Transverse colon (tissue), 4 donors: Measurements from ENCODE around the gene AOPEP. TPM values are rescaled to one million over a fixed set of nuclear protein-coding genes. Genes with fewer than 3 reads are reported as not detected.

Experiments used
- DNase-seq: peaks from one replicate; pipeline ENCODE4 v3.0.0-alpha.2; 2019
- H3K27ac ChIP-seq, 4 donors: fragments of 200-600 bp; sonication (generic); 2 replicates each; pipeline ENCODE4 v1.5.1; 2016 to 2018; ENCODE audit warnings: inconsistent platforms in 4 of 4
- H3K27me3 ChIP-seq: fragments of 200-600 bp; sonication (generic); 2 replicates; pipeline ENCODE4 v1.5.1; 2017; ENCODE audit warnings: inconsistent platforms
- H3K36me3 ChIP-seq, 4 donors: fragments of 200-600 bp; sonication (generic); 2 replicates each; pipeline ENCODE4 v1.5.1; 2017 to 2019; ENCODE audit warnings: inconsistent platforms in 4 of 4
- H3K4me1 ChIP-seq, 4 donors: fragments of 200-600 bp; sonication (generic); 2 replicates each; pipeline ENCODE4 v1.5.1; 2017 to 2020; ENCODE audit warnings: inconsistent platforms in 4 of 4
- H3K4me3 ChIP-seq, 4 donors: fragments of 200-600 bp; sonication (generic); 1 replicate in 1 of 4; 2 replicates in 3 of 4; pipeline versions ENCODE4 v1.5.1 to v1.6.1; 2017 to 2019; ENCODE audit warnings: inconsistent platforms in 4 of 4
- H3K9me3 ChIP-seq, 2 donors: fragments of 200-600 bp; sonication (generic); 2 replicates each; pipeline ENCODE4 v1.5.1; 2017 to 2019; ENCODE audit warnings: inconsistent platforms in 2 of 2
- EP300 ChIP-seq: sonication (generic); formaldehyde crosslinking; IDR thresholded peaks from one replicate; pipeline ENCODE4 v1.6.1; 2017; ENCODE audit warnings: antibody characterized with exemption, low read depth
- POLR2A ChIP-seq: fragments of 450-650 bp; IDR thresholded peaks from one replicate; pipeline ENCODE4 v1.6.1; 2016; ENCODE audit warnings: antibody characterized with exemption, mild to moderate bottlenecking, moderate library complexity
- POLR2AphosphoS5 ChIP-seq, 3 donors: sonication (generic); formaldehyde crosslinking; IDR thresholded peaks; one replicate each; pipeline ENCODE4 v1.6.1; 2016; ENCODE audit warnings: antibody characterized with exemption in 3 of 3
- WGBS, 2 donors: methylation state at CpG; one replicate each; pipeline ENCODE4 v1.1.5; 2018; ENCODE audit warnings: low coverage in 1 of 2; 5-methylcytosine and 5-hydroxymethylcytosine counted together
- in situ Hi-C, 4 donors: fragments of 200-750 bp; cut with MboI; loops; one replicate each; pipeline versions ENCODE4 v1.15.0 to v1.15.1; 2017; ENCODE audit warnings: low sequenced_read_pairs in 3 of 4, low pct_ligation_motif_present in 1 of 4, low pct_unique_long_range_greater_than_20kb in 1 of 4
- intact Hi-C: fragments of 100-400 bp; cut with DNase I; formaldehyde crosslinking; loops from one replicate; pipeline ENCODE4 v1.15.1; 2023; ENCODE audit warnings: low total_unique reads
- total RNA-seq, 4 donors: library from RNA; depleted of rRNA; stranded (reverse); fragments of >200 nt; gene quantifications; one replicate each; pipeline ENCODE4 v1.1.0, GENCODE V29; 2016
- TF ChIP-seq, protein P1 (sequence below), 5 experiments: fragments of 200-600 bp in 3 of 5; fragments of 450-650 bp in 2 of 5; sonication (generic) in 3 of 5; IDR thresholded peaks; 1 replicate in 2 of 5; 2 replicates in 3 of 5; pipeline ENCODE4 v1.5.1; 2016 to 2017; ENCODE audit warnings: antibody characterized with exemption in 5 of 5, inconsistent platforms in 3 of 5, mild to moderate bottlenecking in 2 of 5, moderate library complexity in 1 of 5

The AOPEP gene
- total RNA-seq, 4 donors from 2014 or later = 53.0 to 129 (median 92.7) TPM

GRCh38 chr9:94882966-94883641 is 156.6 kb downstream of the AOPEP start:
- Histone ChIP-seq H3K27me3 (no peaks in the 10 kb centered on the region), H3K36me3 (no peaks in the 10 kb centered on the region), H3K4me3 (no peak overlapping the region), H3K4me1 (peaks cover 0 to 24% (median 6%) of the 10 kb centered on the region in 4 donors), H3K27ac (no peak overlapping the region), H3K9me3 (no peaks in the 10 kb centered on the region)
- intact Hi-C loops (no loop called here), in situ Hi-C loops (no loop called here)
- no peak for DNase-seq
- no peak for TF ChIP-seq EP300
- 50 to 65% methylated on average over 3 to 4 of the region's 4 CpGs for WGBS, 2 donors

GRCh38 chr9:94885854-94886447 is 159.5 kb downstream of the AOPEP start:
- Histone ChIP-seq H3K9me3 (peaks cover 3 to 5% of the 10 kb centered on the region in 2 donors), H3K4me3 (no peak overlapping the region), H3K27me3 (no peaks in the 10 kb centered on the region), H3K4me1 (peaks cover 0 to 24% (median 6%) of the 10 kb centered on the region in 4 donors), H3K36me3 (no peaks in the 10 kb centered on the region), H3K27ac (no peak overlapping the region)
- intact Hi-C loops = no loop called here
- in situ Hi-C loops = no loop called here
- TF ChIP-seq POLR2A (no peak), POLR2AphosphoS5 (IDR thresholded peaks at IDR 0.05) (no peak), EP300 (no peak)
- TF ChIP-seq, protein P1, sequence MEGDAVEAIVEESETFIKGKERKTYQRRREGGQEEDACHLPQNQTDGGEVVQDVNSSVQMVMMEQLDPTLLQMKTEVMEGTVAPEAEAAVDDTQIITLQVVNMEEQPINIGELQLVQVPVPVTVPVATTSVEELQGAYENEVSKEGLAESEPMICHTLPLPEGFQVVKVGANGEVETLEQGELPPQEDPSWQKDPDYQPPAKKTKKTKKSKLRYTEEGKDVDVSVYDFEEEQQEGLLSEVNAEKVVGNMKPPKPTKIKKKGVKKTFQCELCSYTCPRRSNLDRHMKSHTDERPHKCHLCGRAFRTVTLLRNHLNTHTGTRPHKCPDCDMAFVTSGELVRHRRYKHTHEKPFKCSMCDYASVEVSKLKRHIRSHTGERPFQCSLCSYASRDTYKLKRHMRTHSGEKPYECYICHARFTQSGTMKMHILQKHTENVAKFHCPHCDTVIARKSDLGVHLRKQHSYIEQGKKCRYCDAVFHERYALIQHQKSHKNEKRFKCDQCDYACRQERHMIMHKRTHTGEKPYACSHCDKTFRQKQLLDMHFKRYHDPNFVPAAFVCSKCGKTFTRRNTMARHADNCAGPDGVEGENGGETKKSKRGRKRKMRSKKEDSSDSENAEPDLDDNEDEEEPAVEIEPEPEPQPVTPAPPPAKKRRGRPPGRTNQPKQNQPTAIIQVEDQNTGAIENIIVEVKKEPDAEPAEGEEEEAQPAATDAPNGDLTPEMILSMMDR (IDR thresholded peaks at IDR 0.05) = no peak
- no peak for DNase-seq
- whole genome bisulfite sequencing, 2 donors = 59 to 71% methylated on average over 4 of the region's 4 CpGs

DNA sequence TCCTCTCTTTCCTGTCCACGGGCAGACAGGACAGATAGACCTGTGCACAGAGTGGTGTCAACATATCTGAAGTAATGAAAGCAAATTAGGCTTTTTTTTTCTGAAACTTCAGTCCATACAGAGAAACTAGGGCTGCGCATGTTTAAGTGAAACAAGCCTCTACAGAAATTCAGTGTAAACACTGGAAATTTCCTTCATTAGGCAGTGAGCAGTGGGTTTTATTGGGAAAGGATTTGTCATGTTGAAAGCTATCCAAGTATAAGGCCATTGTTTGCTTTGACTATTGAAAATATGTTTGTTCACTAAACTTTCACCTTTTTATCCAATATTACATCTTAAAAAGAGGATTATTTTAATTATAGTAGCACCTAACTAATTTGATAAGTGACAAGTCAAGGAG is 161.2 kb downstream of the AOPEP start:
- TF ChIP-seq, protein P1 (IDR thresholded peaks at IDR 0.05) = no peak
- TF ChIP-seq POLR2AphosphoS5 (IDR thresholded peaks at IDR 0.05) = no peak
- no peak for TF ChIP-seq POLR2A
- TF ChIP-seq EP300 = no peak
- intact Hi-C loops = no loop called here
- in situ Hi-C loops = no loop called here
- no peak for DNase-seq
- peaks cover 7 to 11% of the 10 kb centered on the region in 2 donors for H3K9me3 ChIP-seq
- no peaks in the 10 kb centered on the region for H3K36me3 ChIP-seq
- peaks cover 0 to 10% (median 6%) of the 10 kb centered on the region in 4 donors for H3K4me1 ChIP-seq
- H3K27ac ChIP-seq = no peak overlapping the region
- H3K4me3 ChIP-seq = no peak overlapping the region
- H3K27me3 ChIP-seq = no peaks in the 10 kb centered on the region
- 67 to 86% methylated on average over 2 of the region's 2 CpGs for WGBS, 2 donors

DNA sequence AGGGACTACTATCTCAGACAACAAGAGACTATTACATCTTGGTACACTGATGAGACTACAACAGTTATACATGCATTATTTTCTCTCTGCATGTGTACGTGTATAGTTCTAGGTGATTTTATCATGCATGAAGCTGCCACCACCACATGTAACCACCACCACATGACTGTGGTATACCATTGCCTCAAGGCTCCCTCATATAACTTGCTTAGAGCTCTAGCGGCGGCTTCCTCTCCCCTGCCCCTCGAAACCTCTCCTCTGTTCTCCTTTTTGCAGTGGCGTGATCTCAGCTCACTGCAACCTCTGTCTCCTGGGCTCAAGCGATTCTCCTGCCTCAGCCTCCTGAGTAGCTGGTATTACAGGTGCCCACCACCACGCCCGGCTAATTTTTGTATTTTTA is 162.3 kb downstream of the AOPEP start:
- TF ChIP-seq, protein P1 (IDR thresholded peaks at IDR 0.05) = no peak
- TF ChIP-seq POLR2A (no peak), POLR2AphosphoS5 (IDR thresholded peaks at IDR 0.05) (no peak), EP300 (no peak)
- Histone ChIP-seq H3K36me3 (no peaks in the 10 kb centered on the region), H3K27ac (no peak overlapping the region), H3K4me1 (peaks cover 0 to 6% (median 2%) of the 10 kb centered on the region in 4 donors), H3K9me3 (peaks cover 7 to 11% of the 10 kb centered on the region in 2 donors), H3K27me3 (no peaks in the 10 kb centered on the region), H3K4me3 (no peak overlapping the region)
- in situ Hi-C loops = no loop called here
- DNase-seq = no peak
- intact Hi-C loops = no loop called here
- 94 to 97% methylated on average over 6 to 8 of the region's 8 CpGs for WGBS, 2 donors
